LNCAP (cell line): ENCODE measurements around the gene KIF23.
A peak's percentile ranks its signal among the peaks of the same experiment; 100 is the strongest.

ENCODE experiments used
- TF ChIP-seq, protein P1 (sequence below): fragments of 450-650 bp; IDR thresholded peaks from 2 replicates; pipeline ENCODE4 v1.5.1; 2017; ENCODE audit warnings: mild to moderate bottlenecking

Gene KIF23

GRCh38 chr15:69472562-69472961, 58.4 kb downstream of the KIF23 start:
- TF ChIP-seq, protein P1, sequence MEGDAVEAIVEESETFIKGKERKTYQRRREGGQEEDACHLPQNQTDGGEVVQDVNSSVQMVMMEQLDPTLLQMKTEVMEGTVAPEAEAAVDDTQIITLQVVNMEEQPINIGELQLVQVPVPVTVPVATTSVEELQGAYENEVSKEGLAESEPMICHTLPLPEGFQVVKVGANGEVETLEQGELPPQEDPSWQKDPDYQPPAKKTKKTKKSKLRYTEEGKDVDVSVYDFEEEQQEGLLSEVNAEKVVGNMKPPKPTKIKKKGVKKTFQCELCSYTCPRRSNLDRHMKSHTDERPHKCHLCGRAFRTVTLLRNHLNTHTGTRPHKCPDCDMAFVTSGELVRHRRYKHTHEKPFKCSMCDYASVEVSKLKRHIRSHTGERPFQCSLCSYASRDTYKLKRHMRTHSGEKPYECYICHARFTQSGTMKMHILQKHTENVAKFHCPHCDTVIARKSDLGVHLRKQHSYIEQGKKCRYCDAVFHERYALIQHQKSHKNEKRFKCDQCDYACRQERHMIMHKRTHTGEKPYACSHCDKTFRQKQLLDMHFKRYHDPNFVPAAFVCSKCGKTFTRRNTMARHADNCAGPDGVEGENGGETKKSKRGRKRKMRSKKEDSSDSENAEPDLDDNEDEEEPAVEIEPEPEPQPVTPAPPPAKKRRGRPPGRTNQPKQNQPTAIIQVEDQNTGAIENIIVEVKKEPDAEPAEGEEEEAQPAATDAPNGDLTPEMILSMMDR = no peak

GRCh38 chr15:69474291-69474690, 60.1 kb downstream of the KIF23 start:
- TF ChIP-seq, protein P1 = no peak

DNA sequence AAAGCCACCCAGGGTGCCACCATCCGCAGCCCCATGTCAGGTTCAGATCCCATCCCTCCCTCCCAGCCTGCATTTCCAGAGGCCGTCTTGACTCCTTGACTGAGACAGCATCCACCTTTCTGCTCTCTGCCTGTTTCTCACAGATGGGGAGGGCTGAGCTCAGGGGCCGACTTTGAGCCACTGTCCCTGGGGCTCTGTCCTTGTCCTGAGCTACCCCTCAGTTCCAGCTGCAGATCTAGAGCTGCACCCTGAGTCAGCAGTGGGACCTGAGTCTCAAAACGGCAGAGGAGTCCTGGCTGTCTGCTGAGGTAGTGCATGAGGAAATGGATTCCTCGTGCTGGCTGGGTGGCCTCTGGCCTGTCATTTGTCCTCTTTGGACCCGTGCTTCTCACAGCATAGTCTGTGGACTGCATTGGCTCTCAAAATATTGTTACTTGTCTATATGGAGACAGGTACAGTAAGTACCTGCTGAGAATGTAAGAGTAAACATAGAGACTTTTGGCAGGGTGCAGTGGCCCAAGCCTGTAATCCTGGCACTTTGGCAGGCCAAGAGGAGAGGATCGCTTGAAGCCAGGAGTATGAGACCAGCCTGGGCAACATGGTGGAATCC, 60.8 kb downstream of the KIF23 start:
- TF ChIP-seq, protein P1 = no peak

- TF ChIP-seq, protein P1 = peak; percentile 98
These were observed 61.7 kb downstream of the KIF23 start for GRCh38 chr15:69475769-69476358.

DNA sequence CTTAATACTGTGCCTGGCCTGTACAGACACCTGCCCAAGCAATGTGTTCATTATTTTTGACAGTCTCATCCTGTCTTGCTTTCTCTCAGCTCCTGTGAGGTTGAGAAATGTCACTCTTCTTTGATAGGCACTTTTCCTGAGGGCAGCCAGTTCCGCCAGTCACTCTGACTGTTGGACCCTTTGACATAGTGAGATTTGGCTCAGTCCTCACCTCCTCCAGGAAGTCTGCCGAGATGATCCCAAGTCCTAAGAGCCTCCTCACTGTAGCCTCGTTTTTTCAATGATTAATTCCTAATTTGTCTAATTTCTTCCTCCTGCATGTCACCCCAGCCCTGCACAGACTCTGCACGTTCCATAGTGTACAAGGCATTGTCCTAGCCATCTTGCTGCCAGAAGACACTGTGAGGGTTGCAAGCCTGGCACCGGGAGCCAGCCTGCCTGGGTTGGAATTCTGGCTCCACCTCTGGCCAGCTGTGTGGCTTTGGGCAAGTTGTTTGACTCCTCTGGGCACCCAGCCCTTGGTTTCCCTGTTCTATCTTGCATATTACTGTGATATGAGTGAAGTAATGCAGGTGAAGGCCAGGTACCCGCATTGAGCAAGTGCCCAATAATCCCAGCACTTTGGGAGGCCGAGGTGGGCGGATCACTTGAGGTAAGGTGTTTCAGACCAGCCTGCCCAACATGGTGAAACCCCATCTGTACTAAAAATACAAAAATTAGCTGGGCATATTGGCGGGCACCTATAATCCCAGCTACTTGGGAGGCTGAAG, 62.7 kb downstream of the KIF23 start:
- TF ChIP-seq, protein P1 = no peak

DNA sequence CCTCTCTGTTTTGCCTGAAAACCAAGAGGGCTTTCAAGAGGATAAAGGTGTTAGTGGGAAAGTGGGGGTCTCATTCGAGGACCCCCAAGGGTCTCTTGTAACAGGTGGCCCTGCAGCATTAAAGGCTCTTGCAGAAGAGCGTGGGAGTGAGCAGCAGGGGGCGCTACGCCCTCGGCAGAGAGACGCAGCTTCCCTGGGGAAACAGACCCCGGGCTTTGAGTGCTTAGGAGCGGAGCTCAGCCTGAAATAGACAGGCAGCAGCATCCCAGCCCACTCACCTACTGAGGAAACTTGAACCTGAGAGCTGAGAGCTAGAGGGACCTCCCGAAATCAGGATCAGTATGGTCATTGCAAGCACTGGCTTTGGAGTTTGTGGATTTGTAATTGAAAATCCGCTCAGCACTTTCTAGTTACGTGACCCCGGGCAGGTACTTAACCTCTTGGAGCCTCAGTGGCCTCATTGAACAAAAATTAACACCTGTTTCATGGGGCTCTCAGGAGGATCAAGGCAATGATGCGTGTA, 64.2 kb downstream of the KIF23 start:
- TF ChIP-seq, protein P1 = peak; percentile 97

- TF ChIP-seq, protein P1 = no peak
These were observed 64.9 kb downstream of the KIF23 start for GRCh38 chr15:69479081-69479480.
